Activated CD8-positive, alpha-beta memory T cell treated with anti-CD3 and anti-CD28 coated beads for 36 hours (primary cell): ENCODE results near the gene GUCY1A2. TPM values are rescaled to one million over a fixed set of nuclear protein-coding genes. Genes with fewer than 3 reads are reported as not detected.
"Not testable (repeated sequence)": the region's sequence is repeated elsewhere in the genome, so short reads cannot be mapped to it uniquely, and the experiment has no call there.

Experiments used
- CTCF ChIA-PET: fragments of 350-600 bp; sonication (Branson Sonifier 250); formaldehyde crosslinking; loops from one replicate; lab custom pipeline; 2021; ENCODE audit warnings: antibody characterized with exemption; lab: Charles Lee
- POLR2A ChIA-PET: fragments of 350-600 bp; sonication (Branson Sonifier 250); formaldehyde crosslinking; loops from one replicate; lab custom pipeline; 2021; ENCODE audit warnings: antibody characterized with exemption; lab: Charles Lee
- total RNA-seq, 2 experiments: library from RNA; stranded (reverse); gene quantifications; one replicate each; pipeline ENCODE4 v1.2.3, GENCODE V29; 2021

GUCY1A2 gene
- total RNA-seq, 2 experiments from 2014 or later, result not detected

GRCh38 chr11:106959386-106959785 lies 58.9 kb downstream of the GUCY1A2 start:
- POLR2A ChIA-PET, result no interaction called here

GRCh38 chr11:106958517-106959248 lies 59.6 kb downstream of the GUCY1A2 start:
- CTCF ChIA-PET, result no interaction called here

More at GRCh38 chr11:106959386-106959785, 58.9 kb downstream of the GUCY1A2 start:
- CTCF ChIA-PET, result no interaction called here

GRCh38 chr11:106957030-106957482 lies 61.2 kb downstream of the GUCY1A2 start:
- CTCF ChIA-PET, result no interaction called here
- POLR2A ChIA-PET, result no interaction called here

More at GRCh38 chr11:106958517-106959248, 59.6 kb downstream of the GUCY1A2 start:
- POLR2A ChIA-PET, result no interaction called here

- ChIA-PET CTCF (no interaction called here), POLR2A (no interaction called here)
Measured at GRCh38 chr11:106950067-106950491, 68.2 kb downstream of the GUCY1A2 start.

- CTCF ChIA-PET, result no interaction called here
- POLR2A ChIA-PET, result no interaction called here
Measured at GRCh38 chr11:106943089-106943488, 75.2 kb downstream of the GUCY1A2 start.

- POLR2A ChIA-PET, result no interaction called here
- CTCF ChIA-PET, result no interaction called here
Measured at GRCh38 chr11:106939157-106939556, 79.1 kb downstream of the GUCY1A2 start.

- CTCF ChIA-PET, result no interaction called here
- POLR2A ChIA-PET, result no interaction called here
Measured at GRCh38 chr11:106937111-106937510, 81.2 kb downstream of the GUCY1A2 start.

- ChIA-PET POLR2A (no interaction called here), CTCF (no interaction called here)
Measured at GRCh38 chr11:106925245-106925644, 93.0 kb downstream of the GUCY1A2 start.

GRCh38 chr11:106920899-106921509 lies 97.3 kb downstream of the GUCY1A2 start:
- CTCF ChIA-PET, result no interaction called here
- POLR2A ChIA-PET, result no interaction called here

- ChIA-PET CTCF (no interaction called here), POLR2A (no interaction called here)
Measured at GRCh38 chr11:106917973-106918372, 100.3 kb downstream of the GUCY1A2 start.

- ChIA-PET POLR2A (no interaction called here), CTCF (no interaction called here)
Measured at GRCh38 chr11:106914409-106914808, 103.9 kb downstream of the GUCY1A2 start.

- ChIA-PET CTCF (no interaction called here), POLR2A (no interaction called here)
Measured at GRCh38 chr11:106913141-106913540, 105.1 kb downstream of the GUCY1A2 start.

- ChIA-PET POLR2A (no interaction called here), CTCF (no interaction called here)
Measured at GRCh38 chr11:106904826-106905225, 113.5 kb downstream of the GUCY1A2 start.

- CTCF ChIA-PET, result no interaction called here
- POLR2A ChIA-PET, result no interaction called here
Measured at GRCh38 chr11:106889718-106890117, 128.6 kb downstream of the GUCY1A2 start.

- POLR2A ChIA-PET, result no interaction called here
- CTCF ChIA-PET, result no interaction called here
Measured at GRCh38 chr11:106888386-106888785, 129.9 kb downstream of the GUCY1A2 start.

- CTCF ChIA-PET, POLR2A ChIA-PET: not testable (repeated sequence)
Measured at GRCh38 chr11:106883693-106884092, 134.6 kb downstream of the GUCY1A2 start.

- POLR2A ChIA-PET, result no interaction called here
- CTCF ChIA-PET, result no interaction called here
Measured at GRCh38 chr11:106879832-106880546, 138.3 kb downstream of the GUCY1A2 start.

GRCh38 chr11:106879029-106879428 lies 139.2 kb downstream of the GUCY1A2 start:
- CTCF ChIA-PET, result no interaction called here
- POLR2A ChIA-PET, result no interaction called here

- CTCF ChIA-PET, result no interaction called here
- POLR2A ChIA-PET, result no interaction called here
Measured at GRCh38 chr11:106875013-106875412, 143.3 kb downstream of the GUCY1A2 start.

- ChIA-PET POLR2A (no interaction called here), CTCF (no interaction called here)
Measured at GRCh38 chr11:106872246-106872645, 146.0 kb downstream of the GUCY1A2 start.
